Gastroesophageal sphincter (tissue), 4 donors: ENCODE measurements around the gene TNPO2. TPM values are rescaled to one million over a fixed set of nuclear protein-coding genes. Genes with fewer than 3 reads are reported as not detected.
"Not testable (repeated sequence)": the region's sequence is repeated elsewhere in the genome, so short reads cannot be mapped to it uniquely, and the experiment has no call there.

Experiments
- ATAC-seq: fragments of 150-250 bp; one replicate; pipeline ENCODE4 v1.9.1; 2016; ENCODE audit warnings: mild to moderate bottlenecking, moderate library complexity
- H3K27ac ChIP-seq, 4 donors: fragments of 200-600 bp; sonication (generic) in 3 of 4; 1 replicate in 3 of 4; 2 replicates in 1 of 4; pipeline ENCODE4 v1.5.1; 2016 to 2019
- H3K27me3 ChIP-seq: fragments of 200-600 bp; sonication (generic); one replicate; pipeline ENCODE4 v1.5.1; 2019
- H3K36me3 ChIP-seq, 2 donors: fragments of 200-600 bp; sonication (generic); one replicate each; pipeline ENCODE4 v1.5.1; 2019; ENCODE audit warnings: control low read depth in 1 of 2
- H3K4me1 ChIP-seq, 3 donors: fragments of 200-600 bp; sonication (generic); 1 replicate in 2 of 3; 2 replicates in 1 of 3; pipeline ENCODE4 v1.5.1; 2016 to 2019; ENCODE audit warnings: control low read depth in 2 of 3
- H3K4me3 ChIP-seq, 2 donors: fragments of 200-600 bp; sonication (generic); one replicate each; pipeline ENCODE4 v1.5.1; 2019; ENCODE audit warnings: mild to moderate bottlenecking in 1 of 2, moderate library complexity in 1 of 2
- H3K9me3 ChIP-seq, 3 donors: fragments of 200-600 bp; sonication (generic); one replicate each; pipeline ENCODE4 v1.5.1; 2017 to 2019; ENCODE audit warnings: control low read depth in 2 of 3
- CTCF ChIP-seq, 4 experiments: fragments of 200-600 bp in 2 of 4; fragments of 450-650 bp in 2 of 4; sonication (generic) in 1 of 4; IDR thresholded peaks; one replicate each; pipeline ENCODE4 v1.5.1; 2017 to 2019; ENCODE audit warnings: antibody characterized with exemption in 4 of 4, mild to moderate bottlenecking in 2 of 4, moderate library complexity in 2 of 4
- EP300 ChIP-seq: sonication (generic); formaldehyde crosslinking; IDR thresholded peaks from one replicate; pipeline ENCODE4 v1.6.1; 2017; ENCODE audit warnings: antibody characterized with exemption, mild to moderate bottlenecking
- POLR2A ChIP-seq, 2 donors: fragments of 450-650 bp; IDR thresholded peaks; one replicate each; pipeline ENCODE4 v1.6.1; 2017; ENCODE audit warnings: antibody characterized with exemption in 2 of 2, mild to moderate bottlenecking in 2 of 2, moderate library complexity in 1 of 2
- POLR2AphosphoS5 ChIP-seq: sonication (generic); formaldehyde crosslinking; IDR thresholded peaks from one replicate; pipeline ENCODE4 v1.6.1; 2017; ENCODE audit warnings: antibody characterized with exemption
- WGBS, 2 donors: methylation state at CpG; one replicate each; pipeline ENCODE4 v1.1.5; 2018; ENCODE audit warnings: low coverage in 1 of 2; 5-methylcytosine and 5-hydroxymethylcytosine counted together
- total RNA-seq, 4 donors: library from RNA; depleted of rRNA; stranded (reverse); fragments of >200 nt; gene quantifications; one replicate each; pipeline ENCODE4 v1.1.0, GENCODE V29; 2016

The TNPO2 gene
- total RNA-seq, 4 donors from 2014 or later, result 52.0 to 89.2 (median 76.1) TPM

GRCh38 chr19:12680034-12680433 lies 43.7 kb downstream of the TNPO2 start:
- WGBS, 2 donors, result 91% methylated on average over 8 of the region's 9 CpGs; no CpG with 5 or more reads in 1 of the 2 donors
- Histone ChIP-seq H3K27me3 (no peaks in the 10 kb centered on the region), H3K9me3 (no peaks in the 10 kb centered on the region), H3K27ac (no peak overlapping the region), H3K36me3 (peaks cover 0 to 53% of the 10 kb centered on the region in 2 donors), H3K4me1 (peaks cover 0 to 33% (median 9%) of the 10 kb centered on the region in 3 donors), H3K4me3 (peak overlapping the region in 1 of 2 donors; percentile 67)
- ATAC-seq, result no peak
- no peak for TF ChIP-seq EP300
- no peak for TF ChIP-seq POLR2A (IDR thresholded peaks at IDR 0.05)
- no peak for TF ChIP-seq CTCF (IDR thresholded peaks at IDR 0.05)
- TF ChIP-seq POLR2AphosphoS5, result no peak

GRCh38 chr19:12678039-12678438 lies 45.7 kb downstream of the TNPO2 start:
- not testable (repeated sequence) for H3K27me3 ChIP-seq, H3K9me3 ChIP-seq, H3K27ac ChIP-seq, ATAC-seq, H3K4me3 ChIP-seq
- WGBS, 2 donors, result 68 to 80% methylated on average over 2 to 3 of the region's 5 CpGs
- peaks cover 0 to 33% (median 9%) of the 10 kb centered on the region in 3 donors for H3K4me1 ChIP-seq
- H3K36me3 ChIP-seq, result peaks cover 0 to 73% of the 10 kb centered on the region in 2 donors

GRCh38 chr19:12676928-12677327 lies 46.8 kb downstream of the TNPO2 start:
- TF ChIP-seq POLR2A (IDR thresholded peaks at IDR 0.05) (no peak), EP300 (no peak), POLR2AphosphoS5 (no peak), CTCF (IDR thresholded peaks at IDR 0.05) (no peak)
- Histone ChIP-seq H3K4me3 (no peak overlapping the region), H3K9me3 (no peaks in the 10 kb centered on the region), H3K36me3 (peaks cover 0 to 84% of the 10 kb centered on the region in 2 donors), H3K4me1 (peaks cover 0 to 31% (median 9%) of the 10 kb centered on the region in 3 donors), H3K27me3 (no peaks in the 10 kb centered on the region), H3K27ac (peak overlapping the region in 1 of 4 donors; percentile 0)
- 77% methylated on average over 5 of the region's 12 CpGs for WGBS, 2 donors
- ATAC-seq, result no peak

GRCh38 chr19:12676384-12676792 lies 47.3 kb downstream of the TNPO2 start:
- H3K9me3 ChIP-seq, result no peaks in the 10 kb centered on the region
- 29 to 42% methylated on average over 2 to 3 of the region's 4 CpGs for WGBS, 2 donors
- H3K4me3 ChIP-seq, result no peak overlapping the region
- no peaks in the 10 kb centered on the region for H3K27me3 ChIP-seq
- peak; percentile 22 for ATAC-seq
- peak overlapping the region in 1 of 4 donors; percentile 0 for H3K27ac ChIP-seq
- peak in 3 of 4 experiments; percentile 69 to 87 (median 81) for TF ChIP-seq CTCF (IDR thresholded peaks at IDR 0.05)
- TF ChIP-seq EP300, result no peak
- peaks cover 0 to 84% of the 10 kb centered on the region in 2 donors for H3K36me3 ChIP-seq
- peaks cover 0 to 36% (median 9%) of the 10 kb centered on the region in 3 donors for H3K4me1 ChIP-seq

GRCh38 chr19:12675940-12676339 lies 47.8 kb downstream of the TNPO2 start:
- 87 to 100% methylated on average over 1 to 8 of the region's 15 CpGs for WGBS, 2 donors
- H3K27me3 ChIP-seq, result no peaks in the 10 kb centered on the region
- H3K9me3 ChIP-seq, result no peaks in the 10 kb centered on the region
- no peak for ATAC-seq
- H3K27ac ChIP-seq, result peak overlapping the region in 1 of 4 donors; percentile 0
- H3K36me3 ChIP-seq, result peaks cover 0 to 84% of the 10 kb centered on the region in 2 donors
- H3K4me1 ChIP-seq, result peaks cover 0 to 39% (median 9%) of the 10 kb centered on the region in 3 donors
- TF ChIP-seq CTCF (IDR thresholded peaks at IDR 0.05) (no peak), POLR2A (IDR thresholded peaks at IDR 0.05) (no peak), POLR2AphosphoS5 (no peak)
- H3K4me3 ChIP-seq, result no peak overlapping the region
